ENCODE data around the gene ZNF280B. TPM values are rescaled to one million over a fixed set of nuclear protein-coding genes. Genes with fewer than 3 reads are reported as not detected.

The ZNF280B gene
- total RNA-seq, 4 donors from 2014 or later, result 0.47 to 0.80 (median 0.70) TPM; not detected in 1

DNA sequence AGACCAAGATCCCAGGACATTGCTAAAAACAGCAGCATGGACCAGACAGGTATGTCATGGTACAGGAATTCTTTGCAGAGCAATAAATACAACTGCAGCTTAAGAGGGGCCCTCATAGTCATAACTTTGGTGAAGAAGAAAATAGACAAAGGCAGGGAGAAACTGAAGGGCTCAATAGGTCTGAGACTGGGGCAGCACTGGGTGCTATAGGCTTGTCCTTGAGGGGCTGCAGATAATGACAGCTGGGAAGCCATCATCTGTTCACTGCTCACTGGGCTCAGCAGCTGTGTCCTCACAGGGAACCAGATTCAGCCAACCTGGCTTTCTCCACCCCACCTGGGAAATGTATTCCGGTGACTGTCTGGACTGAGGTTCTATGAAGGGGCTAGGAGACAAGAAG lies 68.4 kb downstream of the ZNF280B start:
- Histone ChIP-seq H3K4me1 (no peaks in the 10 kb centered on the region), H3K9me3 (no peaks in the 10 kb centered on the region), H3K27ac (no peak overlapping the region), H3K27me3 (no peaks in the 10 kb centered on the region), H3K4me3 (no peak overlapping the region), H3K36me3 (no peaks in the 10 kb centered on the region)
- no peak for DNase-seq
- TF ChIP-seq, protein P1, sequence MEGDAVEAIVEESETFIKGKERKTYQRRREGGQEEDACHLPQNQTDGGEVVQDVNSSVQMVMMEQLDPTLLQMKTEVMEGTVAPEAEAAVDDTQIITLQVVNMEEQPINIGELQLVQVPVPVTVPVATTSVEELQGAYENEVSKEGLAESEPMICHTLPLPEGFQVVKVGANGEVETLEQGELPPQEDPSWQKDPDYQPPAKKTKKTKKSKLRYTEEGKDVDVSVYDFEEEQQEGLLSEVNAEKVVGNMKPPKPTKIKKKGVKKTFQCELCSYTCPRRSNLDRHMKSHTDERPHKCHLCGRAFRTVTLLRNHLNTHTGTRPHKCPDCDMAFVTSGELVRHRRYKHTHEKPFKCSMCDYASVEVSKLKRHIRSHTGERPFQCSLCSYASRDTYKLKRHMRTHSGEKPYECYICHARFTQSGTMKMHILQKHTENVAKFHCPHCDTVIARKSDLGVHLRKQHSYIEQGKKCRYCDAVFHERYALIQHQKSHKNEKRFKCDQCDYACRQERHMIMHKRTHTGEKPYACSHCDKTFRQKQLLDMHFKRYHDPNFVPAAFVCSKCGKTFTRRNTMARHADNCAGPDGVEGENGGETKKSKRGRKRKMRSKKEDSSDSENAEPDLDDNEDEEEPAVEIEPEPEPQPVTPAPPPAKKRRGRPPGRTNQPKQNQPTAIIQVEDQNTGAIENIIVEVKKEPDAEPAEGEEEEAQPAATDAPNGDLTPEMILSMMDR (IDR thresholded peaks at IDR 0.05), result no peak
- no peak for TF ChIP-seq POLR2A (IDR thresholded peaks at IDR 0.05)

Other genes with a start within 250 kb of the ZNF280B start
- not detected for gene ZNF280A, start 11.5 kb upstream of the ZNF280B start, total RNA-seq
- gene PRAME, start 50.5 kb upstream of the ZNF280B start, total RNA-seq, result not detected
- gene GGTLC2, start 135.9 kb upstream of the ZNF280B start, total RNA-seq, result not detected